H1 (cell line): ENCODE data around the gene COA1. TPM values are rescaled to one million over a fixed set of nuclear protein-coding genes. Genes with fewer than 3 reads are reported as not detected.

Experiments
- CTCF ChIA-PET: fragments of 300-600 bp; sonication (Branson Sonifier 250); formaldehyde crosslinking; loops from one replicate; lab custom pipeline; 2021; ENCODE audit not compliant: partially characterized antibody; lab: Charles Lee
- POLR2A ChIA-PET: fragments of 300-600 bp; sonication (Branson Sonifier 250); formaldehyde crosslinking; loops from one replicate; lab custom pipeline; 2021; ENCODE audit warnings: inconsistent platforms; ENCODE audit not compliant: partially characterized antibody; lab: Charles Lee
- DNase-seq, 2 experiments: peaks; one replicate each; pipeline versions ENCODE4 v3.0.0 to v3.0.0-alpha.2; 2010 to 2022; ENCODE audit warnings: low spot score in 2 of 2, low read depth in 1 of 2, mixed read lengths in 1 of 2
- FAIRE-seq: peaks from 2 replicates; lab custom pipeline; 2011; peaks lifted over from hg19 to GRCh38; lab: Jason Lieb, UNC
- H2AFZ ChIP-seq: 2 replicates; pipeline ENCODE4 v1.8.1; 2012; ENCODE audit warnings: low read length, inconsistent platforms
- H2AK5ac ChIP-seq: 2 replicates; pipeline ENCODE4 v1.6.1; 2013; ENCODE audit warnings: low read depth, low read length
- H2BK120ac ChIP-seq: replicated peaks from 2 replicates; pipeline ENCODE3; 2013; ENCODE audit warnings: low read depth, low read length, inconsistent platforms
- H2BK12ac ChIP-seq: 2 replicates; pipeline ENCODE4 v1.6.1; 2013; ENCODE audit warnings: low read depth, low read length
- H2BK15ac ChIP-seq: 2 replicates; pipeline ENCODE4 v1.6.1; 2013; ENCODE audit warnings: low read length
- H2BK20ac ChIP-seq: 2 replicates; pipeline ENCODE4 v1.6.1; 2013; ENCODE audit warnings: low read length
- H2BK5ac ChIP-seq: 2 replicates; pipeline ENCODE4 v1.6.1; 2013; ENCODE audit warnings: low read depth, low read length
- H3K14ac ChIP-seq: 2 replicates; pipeline ENCODE4 v1.6.1; 2013; ENCODE audit warnings: inconsistent platforms; ENCODE audit not compliant: insufficient read length
- H3K18ac ChIP-seq: 2 replicates; pipeline ENCODE4 v1.6.1; 2013; ENCODE audit warnings: low read length; ENCODE audit errors: extremely low read depth
- H3K23ac ChIP-seq: 2 replicates; pipeline ENCODE4 v1.6.1; 2013; ENCODE audit warnings: inconsistent platforms; ENCODE audit not compliant: insufficient read length
- H3K23me2 ChIP-seq: 2 replicates; pipeline ENCODE4 v1.6.1; 2013; ENCODE audit warnings: low read depth, low read length
- H3K27ac ChIP-seq: 2 replicates; pipeline ENCODE4 v1.6.1; 2011; ENCODE audit warnings: low read depth, low read length, inconsistent platforms
- H3K27me3 ChIP-seq, 4 experiments: replicated peaks in 1 of 4; 1 replicate in 1 of 4; 2 replicates in 3 of 4; pipeline versions ENCODE4 v1.6.1 to v1.8.1; 2011 to 2013; ENCODE audit warnings: low read length in 3 of 4, mild to moderate bottlenecking in 3 of 4, inconsistent platforms in 2 of 4, mixed read lengths in 2 of 4, moderate library complexity in 1 of 4; ENCODE audit not compliant: control insufficient read depth in 3 of 4, insufficient read depth in 3 of 4; ENCODE audit errors: extremely low read depth in 1 of 4
- H3K36me3 ChIP-seq, 4 experiments: 2 replicates each; pipeline versions ENCODE4 v1.6.1 to v1.8.1; 2011 to 2013; ENCODE audit warnings: mild to moderate bottlenecking in 4 of 4, low read length in 3 of 4, moderate library complexity in 2 of 4, control low read depth in 1 of 4, inconsistent platforms in 1 of 4; ENCODE audit not compliant: insufficient read depth in 4 of 4, control insufficient read depth in 2 of 4
- H3K4ac ChIP-seq: replicated peaks from 2 replicates; pipeline ENCODE3; 2013; ENCODE audit warnings: low read length, low read depth, mixed read lengths, inconsistent platforms; ENCODE audit not compliant: insufficient read length
- H3K4me1 ChIP-seq, 4 experiments: replicated peaks in 1 of 4; 1 replicate in 1 of 4; 2 replicates in 3 of 4; pipeline versions ENCODE4 v1.6.1 to v1.8.1; 2011 to 2013; ENCODE audit warnings: low read length in 3 of 4, inconsistent platforms in 2 of 4, mixed read lengths in 1 of 4; ENCODE audit not compliant: insufficient read depth in 4 of 4, control insufficient read depth in 3 of 4
- H3K4me2 ChIP-seq, 2 experiments: 2 replicates each; pipeline versions ENCODE4 v1.6.1 to v1.8.1; 2011 to 2013; ENCODE audit warnings: low read depth in 2 of 2, low read length in 2 of 2, control low read depth in 1 of 2, inconsistent platforms in 1 of 2, mild to moderate bottlenecking in 1 of 2; ENCODE audit not compliant: insufficient read depth in 1 of 2
- H3K4me3 ChIP-seq, 4 experiments: fragments of 200-600, 300-600 bp in 1 of 4; sonication (generic), shearing (Covaris generic), sonication (Bioruptor Twin) in 1 of 4; 2 replicates each; pipeline versions ENCODE4 v1.5.1 to v1.8.1; 2011 to 2016; ENCODE audit warnings: low read length in 4 of 4, low read depth in 3 of 4, control low read depth in 2 of 4, inconsistent platforms in 2 of 4, mild to moderate bottlenecking in 2 of 4, mixed read lengths in 1 of 4, moderate library complexity in 1 of 4; ENCODE audit not compliant: insufficient read depth in 2 of 4; ENCODE audit errors: extremely low read depth in 1 of 4
- H3K56ac ChIP-seq: replicated peaks from 2 replicates; pipeline ENCODE3; 2013; ENCODE audit warnings: low read depth, mild to moderate bottlenecking, mixed read lengths, low read length, inconsistent platforms; ENCODE audit not compliant: insufficient read length
- H3K79me1 ChIP-seq: 2 replicates; pipeline ENCODE4 v1.6.1; 2013; ENCODE audit warnings: low read depth, low read length, control low read depth
- H3K79me2 ChIP-seq, 2 experiments: 2 replicates each; pipeline versions ENCODE4 v1.6.1 to v1.8.1; 2012 to 2013; ENCODE audit warnings: low read length in 2 of 2, mild to moderate bottlenecking in 2 of 2, inconsistent platforms in 1 of 2; ENCODE audit not compliant: insufficient read depth in 2 of 2, control insufficient read depth in 1 of 2
- H3K9ac ChIP-seq, 4 experiments: replicated peaks in 1 of 4; 1 replicate in 1 of 4; 2 replicates in 3 of 4; pipeline versions ENCODE4 v1.6.1 to v1.8.1; 2011 to 2013; ENCODE audit warnings: low read depth in 3 of 4, low read length in 3 of 4, control low read depth in 2 of 4, mild to moderate bottlenecking in 2 of 4, moderate library complexity in 2 of 4, inconsistent platforms in 1 of 4; ENCODE audit errors: extremely low read depth in 1 of 4
- H3K9me3 ChIP-seq, 2 experiments: 2 replicates each; pipeline versions ENCODE4 v1.6.1 to v1.8.1; 2012 to 2013; ENCODE audit warnings: mild to moderate bottlenecking in 2 of 2, moderate library complexity in 2 of 2, control low read depth in 1 of 2, inconsistent platforms in 1 of 2, low read depth in 1 of 2, low read length in 1 of 2, mixed read lengths in 1 of 2; ENCODE audit not compliant: insufficient read depth in 2 of 2
- H4K20me1 ChIP-seq, 2 experiments: replicated peaks in 1 of 2; 2 replicates each; pipeline versions ENCODE3 to v1.8.1; 2011 to 2013; ENCODE audit warnings: inconsistent platforms in 2 of 2, low read length in 2 of 2, mild to moderate bottlenecking in 1 of 2; ENCODE audit not compliant: insufficient read depth in 2 of 2, control insufficient read depth in 1 of 2
- H4K5ac ChIP-seq: 2 replicates; pipeline ENCODE4 v1.6.1; 2013; ENCODE audit warnings: low read length, low read depth, mixed read lengths, inconsistent platforms; ENCODE audit not compliant: insufficient read length
- H4K8ac ChIP-seq: 2 replicates; pipeline ENCODE4 v1.8.0; 2013; ENCODE audit warnings: mild to moderate bottlenecking, moderate library complexity, low read length, inconsistent platforms; ENCODE audit not compliant: insufficient read depth; ENCODE audit errors: extremely low read depth
- H4K91ac ChIP-seq: replicated peaks from 2 replicates; pipeline ENCODE3; 2013; ENCODE audit warnings: low read length, mixed read lengths, inconsistent platforms; ENCODE audit not compliant: insufficient read length
- CREB1 ChIP-seq: IDR thresholded peaks from 2 replicates; pipeline ENCODE4 v1.6.1; 2012; ENCODE audit warnings: inconsistent platforms
- E2F6 ChIP-seq: IDR thresholded peaks from 2 replicates; pipeline ENCODE4 v1.6.1; 2012; ENCODE audit warnings: inconsistent platforms
- EP300 ChIP-seq, 2 experiments: IDR thresholded peaks; 1 replicate in 1 of 2; 2 replicates in 1 of 2; pipeline ENCODE4 v1.6.1; 2011 to 2012; ENCODE audit warnings: low read depth in 2 of 2, low read length in 2 of 2, mild to moderate bottlenecking in 2 of 2, borderline replicate concordance in 1 of 2, inconsistent platforms in 1 of 2, moderate library complexity in 1 of 2
- JUN ChIP-seq: IDR thresholded peaks from 2 replicates; pipeline ENCODE4 v1.6.1; 2011; ENCODE audit warnings: low read depth, mild to moderate bottlenecking, improper control_type of control experiment, low read length
- KDM1A ChIP-seq: fragments of 200-600, 300-600 bp; sonication (generic); IDR thresholded peaks from 2 replicates; pipeline ENCODE4 v1.7.1; 2016; ENCODE audit warnings: mild to moderate bottlenecking, low read length, borderline replicate concordance
- POLR2AphosphoS5 ChIP-seq: IDR thresholded peaks from 2 replicates; pipeline ENCODE4 v1.6.1; 2011; ENCODE audit warnings: low read depth, low read length
- RBBP5 ChIP-seq: IDR thresholded peaks from 2 replicates; pipeline ENCODE4 v1.7.1; 2012; ENCODE audit warnings: low read depth, mild to moderate bottlenecking, inconsistent platforms, low read length, moderate library complexity, borderline replicate concordance
- RNF2 ChIP-seq: fragments of 200-900, 300-1000 bp; sonication (generic); IDR thresholded peaks from 2 replicates; pipeline ENCODE4 v1.7.1; 2016; ENCODE audit warnings: borderline replicate concordance, low read depth, mild to moderate bottlenecking, antibody characterized with exemption, low read length; ENCODE audit not compliant: poor library complexity, severe bottlenecking; ENCODE audit errors: missing control alignments
- RXRA ChIP-seq: IDR thresholded peaks from 2 replicates; pipeline ENCODE4 v1.6.1; 2011; ENCODE audit warnings: low read depth, mild to moderate bottlenecking, low read length, moderate library complexity; ENCODE audit not compliant: insufficient read depth
- SIN3A ChIP-seq, 2 experiments: IDR thresholded peaks in 1 of 2; conservative IDR thresholded peaks in 1 of 2; 2 replicates each; pipeline ENCODE4 v1.6.1; 2011 to 2012; ENCODE audit warnings: low read length in 2 of 2, improper control_type of control experiment in 1 of 2, low read depth in 1 of 2, mild to moderate bottlenecking in 1 of 2
- SIRT6 ChIP-seq: IDR thresholded peaks from one replicate; pipeline ENCODE4 v1.7.1; 2012; ENCODE audit warnings: low read length, inconsistent platforms
- TAF7 ChIP-seq: optimal IDR thresholded peaks from 2 replicates; pipeline ENCODE3; 2011; ENCODE audit warnings: low read depth, mild to moderate bottlenecking, inconsistent platforms, low read length, moderate library complexity, borderline replicate concordance
- WGBS, 2 experiments: shearing (Covaris generic) in 1 of 2; methylation state at CpG; one replicate each; pipeline versions ENCODE4 v1.1.6 to v1.1.7; 2013 to 2015; ENCODE audit warnings: low lambda C conversion rate in 2 of 2, mixed read lengths in 2 of 2, inconsistent platforms in 1 of 2, low coverage in 1 of 2, missing lambda C conversion rate in 1 of 2; ENCODE audit not compliant: insufficient replicate concordance in 2 of 2, insufficient coverage in 1 of 2, insufficient read length in 1 of 2; ENCODE audit errors: extremely low coverage in 1 of 2, missing lambda C conversion rate in 1 of 2; 5-methylcytosine and 5-hydroxymethylcytosine counted together
- polyA plus RNA-seq, 7 experiments: library from polyadenylated mRNA; depleted of rRNA in 3 of 7; stranded (reverse) in 5 of 7; unstranded in 2 of 7; fragments of >200 nt in 5 of 7; fragments of 200-250 nt in 2 of 7; gene quantifications; 1 replicate in 5 of 7; 2 replicates in 1 of 7; 4 replicates in 1 of 7; pipeline versions ENCODE4 v1.2.1 to v1.2.3, GENCODE V29; 2011 to 2013; ENCODE audit warnings: missing spikeins in 2 of 7, mixed read lengths in 2 of 7
- total RNA-seq: library from RNA; stranded (reverse); fragmentation: NEBNext Ultra II Directional; extraction: Animal tissue kit (Norgen Biotek cat#: 25700); gene quantifications from 2 replicates; pipeline ENCODE4 v1.2.1, GENCODE V29; 2021

The COA1 gene
- total and polyA plus RNA-seq, 2 of the 8 experiments (the other 6 are each of a cell fraction or from before 2014, with no cell fraction given) = 98.6 to 143 TPM

- ChIA-PET CTCF (interaction anchor here (0.8 to 2.0 kb wide), 4 partner anchors 44 to 95 kb away, joined by 3 to 9 read pairs (median 4); partner anchors contain the start of gene STK17A), POLR2A (interaction anchor here (0.7 to 1.0 kb wide), 3 partner anchors 30 to 97 kb away, joined by 3 to 4 read pairs (median 3); no protein-coding TSS in a partner anchor)
- Histone ChIP-seq H3K27ac (no peak overlapping the region), H2AK5ac (no peak overlapping the region), H3K14ac (no peak overlapping the region), H2BK120ac (no peak overlapping the region), H3K23ac (no peak overlapping the region), H4K5ac (no peak overlapping the region), H3K9me3 (no peaks in the 10 kb centered on the region), H3K4me2 (no peak overlapping the region), H3K79me1 (no peaks in the 10 kb centered on the region), H3K18ac (no peak overlapping the region), H3K36me3 (peaks cover 0 to 13% (median 3%) of the 10 kb centered on the region in 4 experiments; a peak in 2 of 8 replicates), H2BK5ac (no peak overlapping the region), H4K8ac (no peak overlapping the region), H2AFZ (no peak overlapping the region), H3K79me2 (no peaks in the 10 kb centered on the region), H2BK15ac (no peak overlapping the region), H3K23me2 (no peaks in the 10 kb centered on the region), H3K4me1 (peaks cover 0 to 2% (median 0%) of the 10 kb centered on the region in 4 experiments; a peak in 1 of 7 replicates), H3K4me3 (no peak overlapping the region), H3K9ac (no peak overlapping the region), H3K27me3 (no peaks in the 10 kb centered on the region), H4K91ac (no peak overlapping the region), H3K56ac (no peak overlapping the region), H4K20me1 (peaks cover 0 to 1% of the 10 kb centered on the region in 2 experiments), H2BK20ac (no peak overlapping the region), H3K4ac (no peak overlapping the region), H2BK12ac (no peak overlapping the region)
- 89% methylated on average over 4 of the region's 4 CpGs; no CpG with 5 or more reads in 1 of the 2 experiments for WGBS, 2 experiments
- FAIRE-seq (no peak), DNase-seq (no peak)
- TF ChIP-seq CREB1 = no peak
- no peak for TF ChIP-seq E2F6
- no peak for TF ChIP-seq KDM1A
- TF ChIP-seq RXRA = no peak
- no peak for TF ChIP-seq JUN
- no peak for TF ChIP-seq TAF7
- no peak for TF ChIP-seq RNF2
- no peak for TF ChIP-seq EP300 (IDR thresholded peaks at IDR 0.05; ENCODE audit: borderline replicate concordance in 1 of 2, low read depth in 2 of 2, low read length in 2 of 2)
- TF ChIP-seq POLR2AphosphoS5 = no peak
- no peak for TF ChIP-seq SIN3A (conservative IDR thresholded peaks at IDR 0.05 in 1 of 2, IDR thresholded peaks at IDR 0.05 in 1 of 2; ENCODE audit: low read depth in 1 of 2, low read length in 2 of 2)
- TF ChIP-seq RBBP5 = no peak
- TF ChIP-seq SIRT6 = no peak
Observed at GRCh38 chr7:43625980-43626379, 103.3 kb downstream of the COA1 start.
